Measurements from ENCODE around the gene SLC9A3.

SLC9A3 gene

DNA sequence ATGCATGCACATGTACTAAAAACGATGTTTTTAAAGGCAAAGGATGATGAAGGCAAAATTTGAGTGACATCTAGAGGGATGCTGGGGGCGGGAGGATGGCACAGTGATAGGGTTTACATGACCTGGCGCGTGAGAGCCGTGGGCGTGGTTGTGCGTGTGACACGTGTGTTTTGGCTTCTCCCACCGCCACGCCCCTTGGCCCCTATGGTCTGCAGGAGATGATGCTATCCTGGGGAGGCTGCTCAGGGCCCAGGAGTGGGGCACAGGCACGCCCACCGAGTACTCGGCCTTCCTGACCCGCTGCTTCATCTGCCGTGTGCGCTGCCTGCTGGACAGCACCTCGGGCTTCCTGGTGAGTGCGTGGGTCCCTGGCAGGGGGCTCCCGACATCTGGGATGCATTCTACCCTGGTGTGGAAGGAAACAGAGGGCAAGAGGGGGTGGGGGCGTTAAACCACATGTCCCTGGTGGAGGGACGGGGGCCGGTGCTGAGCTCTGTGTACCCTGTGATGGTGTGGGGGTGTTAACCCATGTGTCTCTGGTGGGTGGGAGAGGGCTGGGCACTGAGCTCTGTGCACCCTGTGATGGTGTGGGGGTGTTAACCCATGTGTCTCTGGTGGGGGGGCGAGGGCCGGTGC, 100.5 kb downstream of the SLC9A3 start:
- TF ChIP-seq, protein P1, sequence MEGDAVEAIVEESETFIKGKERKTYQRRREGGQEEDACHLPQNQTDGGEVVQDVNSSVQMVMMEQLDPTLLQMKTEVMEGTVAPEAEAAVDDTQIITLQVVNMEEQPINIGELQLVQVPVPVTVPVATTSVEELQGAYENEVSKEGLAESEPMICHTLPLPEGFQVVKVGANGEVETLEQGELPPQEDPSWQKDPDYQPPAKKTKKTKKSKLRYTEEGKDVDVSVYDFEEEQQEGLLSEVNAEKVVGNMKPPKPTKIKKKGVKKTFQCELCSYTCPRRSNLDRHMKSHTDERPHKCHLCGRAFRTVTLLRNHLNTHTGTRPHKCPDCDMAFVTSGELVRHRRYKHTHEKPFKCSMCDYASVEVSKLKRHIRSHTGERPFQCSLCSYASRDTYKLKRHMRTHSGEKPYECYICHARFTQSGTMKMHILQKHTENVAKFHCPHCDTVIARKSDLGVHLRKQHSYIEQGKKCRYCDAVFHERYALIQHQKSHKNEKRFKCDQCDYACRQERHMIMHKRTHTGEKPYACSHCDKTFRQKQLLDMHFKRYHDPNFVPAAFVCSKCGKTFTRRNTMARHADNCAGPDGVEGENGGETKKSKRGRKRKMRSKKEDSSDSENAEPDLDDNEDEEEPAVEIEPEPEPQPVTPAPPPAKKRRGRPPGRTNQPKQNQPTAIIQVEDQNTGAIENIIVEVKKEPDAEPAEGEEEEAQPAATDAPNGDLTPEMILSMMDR (IDR thresholded peaks at IDR 0.05; ENCODE audit: low read depth, low read length): no peak
- DNase-seq (ENCODE audit: low read depth, low spot score): no peak
- no peak overlapping the region for H3K4me3 ChIP-seq (ENCODE audit: low read depth, low read length)
- in situ Hi-C loops (cut with HindIII; ENCODE audit: low sequenced_read_pairs): no loop called here

DNA sequence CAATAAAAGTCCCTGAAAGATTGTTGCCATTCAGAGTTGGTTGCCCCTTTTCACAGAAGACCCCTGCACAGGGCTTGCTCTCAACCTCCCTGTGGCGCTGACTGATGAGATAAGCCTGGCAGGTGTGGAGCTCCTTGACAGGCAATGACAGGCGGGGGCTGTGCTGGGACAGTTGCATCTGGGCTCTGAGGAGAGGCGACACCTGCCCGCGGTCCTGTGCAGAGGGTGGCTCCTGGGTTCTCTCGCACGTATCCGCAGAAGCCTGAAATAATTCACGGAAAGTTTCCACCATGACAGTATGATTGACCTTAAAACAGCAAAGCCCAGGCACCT, 101.0 kb downstream of the SLC9A3 start:
- in situ Hi-C loops (cut with HindIII; ENCODE audit: low sequenced_read_pairs): no loop called here
- H3K4me3 ChIP-seq (ENCODE audit: low read depth, low read length): no peak overlapping the region
- TF ChIP-seq, protein P1 (IDR thresholded peaks at IDR 0.05; ENCODE audit: low read depth, low read length): no peak
- no peak for DNase-seq (ENCODE audit: low read depth, low spot score)

DNA sequence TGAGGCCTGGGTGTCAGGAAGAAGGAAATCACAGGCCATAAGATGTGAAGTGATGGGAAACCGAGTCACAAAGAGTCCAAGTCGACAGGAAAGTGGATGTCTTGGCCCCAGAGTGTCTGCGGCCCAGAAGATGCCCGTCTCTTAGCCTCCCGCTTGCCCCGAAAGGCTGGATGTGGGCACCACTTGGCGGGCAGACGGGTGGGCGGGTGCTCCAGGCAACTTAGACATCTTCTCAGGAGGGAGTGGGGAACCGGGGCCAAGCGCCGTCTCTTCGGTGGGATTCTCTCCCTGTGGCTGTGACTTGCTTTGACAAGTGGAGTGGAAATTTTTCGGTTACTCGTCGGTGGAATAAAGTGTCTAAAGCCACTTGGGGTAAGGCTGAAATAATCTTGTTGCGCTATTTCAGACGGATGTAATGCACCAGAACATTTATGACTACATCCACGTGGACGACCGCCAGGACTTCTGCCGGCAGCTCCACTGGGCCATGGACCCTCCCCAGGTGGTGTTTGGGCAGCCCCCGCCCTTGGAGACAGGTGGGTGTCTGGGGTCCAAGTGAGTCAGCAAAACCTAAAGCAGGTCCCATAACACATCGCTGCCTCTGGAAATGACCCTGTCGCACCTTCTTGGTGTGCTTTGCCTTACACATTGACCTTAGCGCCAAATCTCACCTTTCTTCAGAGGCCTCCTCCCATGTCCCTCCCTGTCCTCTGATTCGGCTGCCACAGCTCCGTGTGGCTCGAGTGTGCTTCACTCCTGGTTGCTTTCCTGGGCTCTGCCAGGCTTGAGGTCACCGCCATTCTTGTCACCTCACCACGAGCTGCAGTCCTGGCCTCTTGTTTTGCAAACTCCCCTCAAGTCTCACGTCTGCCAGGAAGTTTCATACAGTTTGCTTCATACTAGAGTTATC, 101.7 kb downstream of the SLC9A3 start:
- H3K4me3 ChIP-seq (ENCODE audit: low read depth, low read length): no peak overlapping the region
- DNase-seq (ENCODE audit: low read depth, low spot score): no peak
- in situ Hi-C loops (cut with HindIII; ENCODE audit: low sequenced_read_pairs): no loop called here
- TF ChIP-seq, protein P1 (IDR thresholded peaks at IDR 0.05; ENCODE audit: low read depth, low read length): no peak

DNA sequence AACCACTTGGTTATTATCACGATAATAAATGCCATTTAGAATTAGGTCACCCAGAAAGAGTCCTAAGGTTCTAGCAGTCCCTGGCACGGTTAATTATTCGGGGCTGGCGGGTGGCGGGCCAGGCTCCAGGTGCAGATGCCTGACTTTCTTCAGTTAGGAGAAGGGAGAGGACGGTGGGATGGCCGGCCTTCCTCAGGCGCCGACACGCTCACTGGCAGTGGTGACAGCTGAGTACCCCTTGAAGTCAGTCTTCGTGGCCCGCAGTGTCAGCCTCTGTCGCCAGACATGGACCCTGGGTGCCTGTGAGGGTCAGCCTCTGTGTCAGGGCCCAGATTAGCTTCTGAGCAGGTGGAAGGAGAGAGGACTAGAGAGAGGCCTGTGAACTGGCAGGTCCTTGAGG, 102.3 kb downstream of the SLC9A3 start:
- TF ChIP-seq, protein P1 (IDR thresholded peaks at IDR 0.05; ENCODE audit: low read depth, low read length): no peak
- in situ Hi-C loops (cut with HindIII; ENCODE audit: low sequenced_read_pairs): no loop called here
- H3K4me3 ChIP-seq (ENCODE audit: low read depth, low read length): no peak overlapping the region
- no peak for DNase-seq (ENCODE audit: low read depth, low spot score)

DNA sequence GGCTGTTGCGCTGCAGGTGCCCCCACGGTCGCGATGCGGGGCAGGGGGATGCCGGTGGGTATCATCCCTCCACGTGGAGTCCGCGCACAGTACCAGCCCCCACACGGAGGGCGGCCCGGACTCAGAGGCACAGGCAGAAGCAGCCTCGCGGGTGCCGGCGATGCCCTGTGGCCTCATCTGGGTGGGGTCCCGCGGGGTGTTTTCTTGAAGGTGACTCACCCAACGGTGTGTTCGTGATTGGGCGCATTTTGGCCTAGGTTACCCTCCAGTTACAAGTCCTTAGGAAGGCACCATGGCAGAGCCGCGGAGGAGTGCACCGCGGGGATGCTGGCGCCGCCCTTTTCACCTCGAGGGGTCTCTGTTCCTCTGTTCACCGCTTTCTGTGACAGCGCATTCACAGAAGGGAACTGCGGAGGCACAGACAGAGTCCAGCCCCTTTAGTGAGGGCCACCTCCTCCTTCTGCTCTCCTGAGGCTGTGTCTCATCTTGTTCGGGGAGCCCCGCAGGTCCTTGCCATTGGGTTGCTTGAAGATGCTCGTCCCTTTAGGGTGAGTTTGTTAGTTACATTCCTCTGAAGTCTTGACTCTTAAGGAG, 102.9 kb downstream of the SLC9A3 start:
- in situ Hi-C loops (cut with HindIII; ENCODE audit: low sequenced_read_pairs): no loop called here
- TF ChIP-seq, protein P1 (IDR thresholded peaks at IDR 0.05; ENCODE audit: low read depth, low read length): no peak
- DNase-seq (ENCODE audit: low read depth, low spot score): no peak
- no peak overlapping the region for H3K4me3 ChIP-seq (ENCODE audit: low read depth, low read length)

DNA sequence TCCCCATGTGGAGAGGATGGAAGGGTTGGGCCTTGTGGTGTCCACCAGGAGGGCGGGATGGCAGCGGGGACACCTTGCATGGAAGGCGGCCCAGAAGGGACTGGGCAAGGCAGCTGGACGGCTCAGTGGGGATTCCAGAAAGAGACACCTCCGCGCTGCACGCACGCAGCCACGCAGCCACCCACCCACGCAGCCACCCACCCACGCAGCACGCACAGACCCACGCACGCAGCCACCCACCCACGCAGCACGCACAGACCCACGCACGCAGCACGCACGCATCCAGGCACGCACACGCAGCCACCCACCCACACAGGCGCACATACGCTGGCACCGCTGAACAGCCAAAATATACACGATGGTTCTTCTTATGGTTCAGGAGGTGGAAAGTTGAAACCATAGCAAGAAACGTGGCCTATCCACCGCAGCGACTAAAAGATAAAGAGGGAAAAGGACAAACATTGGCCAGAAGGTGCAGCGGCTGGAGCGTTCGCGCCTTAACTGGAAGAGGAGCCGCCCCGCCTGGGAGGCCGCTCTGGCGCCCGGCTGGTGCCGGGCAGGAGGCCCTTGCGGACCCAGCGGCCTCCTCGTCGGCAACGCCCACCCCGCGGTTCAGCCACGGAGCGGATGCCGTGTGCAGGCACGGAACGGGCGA, 103.5 kb downstream of the SLC9A3 start:
- H3K4me3 ChIP-seq (ENCODE audit: low read depth, low read length): no peak overlapping the region
- no peak for DNase-seq (ENCODE audit: low read depth, low spot score)
- in situ Hi-C loops (cut with HindIII; ENCODE audit: low sequenced_read_pairs): no loop called here
- TF ChIP-seq, protein P1 (IDR thresholded peaks at IDR 0.05; ENCODE audit: low read depth, low read length): no peak
